ENCODE measurements around the gene DCDC1. TPM values are rescaled to one million over a fixed set of nuclear protein-coding genes. Genes with fewer than 3 reads are reported as not detected.

Gene DCDC1
- total and polyA plus RNA-seq, 9 of the 15 experiments (the other 6 are each of a cell fraction or from before 2014, with no cell fraction given): 0.05 to 0.18 (median 0.08) TPM; not detected in 3

- no peak for TF ChIP-seq HLTF (IDR thresholded peaks at IDR 0.05)
- TF ChIP-seq ELK3 (CRISPR knock-in tag; IDR thresholded peaks at IDR 0.05): no peak
- no peak for TF ChIP-seq ZC3H11A (IDR thresholded peaks at IDR 0.05; ENCODE audit: low read depth, low read length)
- TF ChIP-seq ZBTB7A (IDR thresholded peaks at IDR 0.05; ENCODE audit: borderline replicate concordance, control insufficient read depth, low read depth, low read length): peak; percentile 39; the same call in 1 of the 2 replicates
- no peak for TF ChIP-seq KHSRP (IDR thresholded peaks at IDR 0.05)
- no peak for TF ChIP-seq ZNF212 (CRISPR knock-in tag; IDR thresholded peaks at IDR 0.05)
- no peak for TF ChIP-seq JUN (IDR thresholded peaks at IDR 0.05; ENCODE audit: borderline replicate concordance, low read depth, low read length)
- TF ChIP-seq JUN (CRISPR knock-in tag; IDR thresholded peaks at IDR 0.05; ENCODE audit: borderline replicate concordance): no peak
- no peak for TF ChIP-seq HDAC8 (tag; IDR thresholded peaks at IDR 0.05)
- TF ChIP-seq RERE (CRISPR knock-in tag; IDR thresholded peaks at IDR 0.05; ENCODE audit: borderline replicate concordance): no peak
- no peak for TF ChIP-seq ZNF707 (CRISPR knock-in tag; conservative IDR thresholded peaks at IDR 0.05)
- TF ChIP-seq BRD4 (IDR thresholded peaks at IDR 0.05): no peak
- TF ChIP-seq RFX1 (IDR thresholded peaks at IDR 0.05): peak; percentile 95
- no peak for TF ChIP-seq PTBP1 (IDR thresholded peaks at IDR 0.05; ENCODE audit: low read depth, low read length)
- no peak for TF ChIP-seq ELF1 (tag; IDR thresholded peaks at IDR 0.05)
- no peak for TF ChIP-seq ZBTB26 (CRISPR knock-in tag; IDR thresholded peaks at IDR 0.05)
- peak; percentile 91 for TF ChIP-seq PHF8 (IDR thresholded peaks at IDR 0.05; ENCODE audit: borderline replicate concordance, low read length)
- TF ChIP-seq FOXM1 (IDR thresholded peaks at IDR 0.05; ENCODE audit: low read depth): peak; percentile 31; the same call in 1 of the 2 replicates
- TF ChIP-seq FOXM1 (CRISPR knock-in tag; IDR thresholded peaks at IDR 0.05; ENCODE audit: low read depth): no peak
Observed at GRCh38 chr11:31369348-31370329, at the start of gene DCDC1, which contains the start of gene DNAJC24 (continued).

Data from K562 (cell line).